A673 (cell line): Measurements from ENCODE around the gene SLAMF7. TPM values are rescaled to one million over a fixed set of nuclear protein-coding genes. Genes with fewer than 3 reads are reported as not detected.

Experiments
- BruUV-seq: library from RNA; stranded (reverse); fragments of 400-500 nt; replicated peaks from 2 replicates; lab custom pipeline; 2021; lab: Mats Ljungman, UMichigan
- CTCF ChIA-PET: fragments of 300-600 bp; sonication (Branson Sonifier 250); formaldehyde crosslinking; loops from one replicate; lab custom pipeline; 2022; ENCODE audit warnings: antibody characterized with exemption; lab: Charles Lee
- POLR2A ChIA-PET: fragments of 300-600 bp; sonication (Branson Sonifier 250); formaldehyde crosslinking; loops from one replicate; lab custom pipeline; 2022; ENCODE audit warnings: antibody characterized with exemption; ENCODE audit not compliant: low non-redundant PET; lab: Charles Lee
- DNase-seq: peaks from one replicate; pipeline ENCODE4 v3.0.0-alpha.2; 2015; ENCODE audit warnings: low spot score
- H3K27ac ChIP-seq: fragments of 200-600 bp; sonication (generic); 2 replicates; pipeline ENCODE4 v1.5.1; 2016; ENCODE audit warnings: mixed run types, low read depth, mild to moderate bottlenecking, mixed read lengths, antibody characterized with exemption, low read length; ENCODE audit not compliant: poor library complexity, severe bottlenecking
- H3K27me3 ChIP-seq: fragments of 200-600 bp; sonication (generic); replicated peaks from 2 replicates; pipeline ENCODE4 v1.6.1; 2017; ENCODE audit warnings: mixed run types, low read depth, mild to moderate bottlenecking, mixed read lengths, antibody characterized with exemption, low read length; ENCODE audit not compliant: insufficient read depth, poor library complexity
- H3K36me3 ChIP-seq: fragments of 200-600 bp; sonication (generic); 2 replicates; pipeline ENCODE4 v1.6.1; 2016; ENCODE audit warnings: mixed run types, mild to moderate bottlenecking, mixed read lengths, antibody characterized with exemption, low read length; ENCODE audit not compliant: insufficient read depth, poor library complexity, severe bottlenecking
- H3K4me1 ChIP-seq: fragments of 200-600 bp; sonication (generic); 2 replicates; pipeline ENCODE4 v1.6.1; 2017; ENCODE audit warnings: mixed run types, mild to moderate bottlenecking, mixed read lengths, antibody characterized with exemption, low read length; ENCODE audit not compliant: insufficient read depth, poor library complexity, severe bottlenecking
- H3K4me3 ChIP-seq: fragments of 200-600 bp; sonication (generic); 2 replicates; pipeline ENCODE4 v1.5.1; 2016; ENCODE audit warnings: low read depth, mixed run types, mild to moderate bottlenecking, mixed read lengths, low read length; ENCODE audit not compliant: poor library complexity, severe bottlenecking
- H3K9me3 ChIP-seq: fragments of 200-600 bp; sonication (generic); 2 replicates; pipeline ENCODE4 v1.6.1; 2016; ENCODE audit warnings: mixed run types, low read depth, mild to moderate bottlenecking, mixed read lengths, antibody characterized with exemption, low read length; ENCODE audit not compliant: poor library complexity, severe bottlenecking
- CTCF ChIP-seq: fragments of 300-800, 200-600 bp; sonication (generic); conservative IDR thresholded peaks from 2 replicates; pipeline ENCODE4 v1.5.1; 2017; ENCODE audit warnings: low read depth, mild to moderate bottlenecking, antibody characterized with exemption, low read length, moderate library complexity, mixed read lengths
- EZH2 ChIP-seq: fragments of 200-600 bp; sonication (generic); IDR thresholded peaks from 2 replicates; pipeline ENCODE4 v1.6.1; 2017; ENCODE audit warnings: borderline replicate concordance, low read depth, mild to moderate bottlenecking, mixed read lengths, antibody characterized with exemption, low read length; ENCODE audit not compliant: poor library complexity, severe bottlenecking
- intact Hi-C: fragments of 100-400 bp; cut with micrococcal nuclease; formaldehyde crosslinking; loops from one replicate; pipeline ENCODE4 v1.10.0; 2022; ENCODE audit not compliant: unreplicated experiment
- total RNA-seq: library from RNA; stranded (reverse); gene quantifications from 2 replicates; pipeline ENCODE4 v1.2.3, GENCODE V29; 2021

SLAMF7 gene
- total RNA-seq, 1 experiment from 2014 or later, result not detected

GRCh38 chr1:160777486-160778089, 38.5 kb downstream of the SLAMF7 start:
- POLR2A ChIA-PET, result interaction anchor here (0.5 to 0.6 kb wide), 2 partner anchors 27 to 79 kb away, joined by 3 to 4 read pairs; no protein-coding TSS in a partner anchor
- Histone ChIP-seq H3K9me3 (no peaks in the 10 kb centered on the region), H3K4me3 (no peak overlapping the region), H3K27ac (no peak overlapping the region), H3K36me3 (no peaks in the 10 kb centered on the region), H3K27me3 (peaks cover 4% of the 10 kb centered on the region), H3K4me1 (no peaks in the 10 kb centered on the region)
- BruUV-seq, result no TSS peak
- CTCF ChIA-PET, result interaction anchor here (1.0 kb wide), 1 partner anchor 50 kb away, joined by 4 read pairs; no protein-coding TSS in a partner anchor
- intact Hi-C loops, result no loop called here
- TF ChIP-seq CTCF (peak; percentile 74), EZH2 (no peak)
- peak; percentile 57 for DNase-seq

GRCh38 chr1:160778976-160779375, 39.9 kb downstream of the SLAMF7 start:
- Histone ChIP-seq H3K4me3 (no peak overlapping the region), H3K27me3 (no peaks in the 10 kb centered on the region), H3K36me3 (no peaks in the 10 kb centered on the region), H3K4me1 (no peaks in the 10 kb centered on the region), H3K27ac (no peak overlapping the region), H3K9me3 (no peaks in the 10 kb centered on the region)
- intact Hi-C loops, result no loop called here
- TF ChIP-seq EZH2, result no peak
- no peak for TF ChIP-seq CTCF
- POLR2A ChIA-PET, result no interaction called here
- no peak for DNase-seq
- CTCF ChIA-PET, result no interaction called here
- no TSS peak for BruUV-seq

GRCh38 chr1:160779626-160780397, 40.8 kb downstream of the SLAMF7 start:
- peak; percentile 61 for TF ChIP-seq CTCF
- TF ChIP-seq EZH2, result no peak
- ChIA-PET CTCF (interaction anchor here (0.6 kb wide), 2 partner anchors 117 to 1700 kb away, joined by 3 read pairs; no protein-coding TSS in a partner anchor), POLR2A (no interaction called here)
- H3K4me3 ChIP-seq, result no peak overlapping the region
- intact Hi-C loops, result no loop called here
- no peak overlapping the region for H3K27ac ChIP-seq
- peak; percentile 44 for DNase-seq
- no peaks in the 10 kb centered on the region for H3K9me3 ChIP-seq
- no peaks in the 10 kb centered on the region for H3K36me3 ChIP-seq
- no peaks in the 10 kb centered on the region for H3K27me3 ChIP-seq
- H3K4me1 ChIP-seq, result no peaks in the 10 kb centered on the region
- no TSS peak for BruUV-seq
